OCI-LY3 (cell line): ENCODE measurements around the gene PTPRCAP.

Experiments used
- H2AFZ ChIP-seq: fragments of 200-600, 300-600 bp; shearing (Covaris generic); 2 replicates; pipeline ENCODE4 v1.6.0; 2014; ENCODE audit warnings: antibody characterized with exemption, low read depth, low read length
- H3K27ac ChIP-seq: fragments of 200-600, 300-600 bp; sonication (generic); 2 replicates; pipeline ENCODE4 v1.5.1; 2014; ENCODE audit warnings: mild to moderate bottlenecking, low read length, moderate library complexity, mixed read lengths
- H3K27me3 ChIP-seq: fragments of 200-600, 300-600 bp; sonication (generic); 2 replicates; pipeline ENCODE4 v1.6.1; 2014; ENCODE audit warnings: low read depth, low read length, mixed read lengths
- H3K36me3 ChIP-seq: fragments of 200-600, 300-600 bp; sonication (generic); replicated peaks from 2 replicates; pipeline ENCODE3; 2014; ENCODE audit warnings: low read depth, low read length, mixed read lengths
- H3K4me1 ChIP-seq: fragments of 300-600, 200-600 bp; sonication (generic); 2 replicates; pipeline ENCODE4 v1.6.1; 2014; ENCODE audit warnings: low read length, mixed read lengths
- H3K4me2 ChIP-seq: fragments of 200-600, 300-600 bp; sonication (generic); 2 replicates; pipeline ENCODE4 v1.6.1; 2014; ENCODE audit warnings: low read length, mixed read lengths
- H3K4me3 ChIP-seq: fragments of 300-600, 200-600 bp; sonication (generic); 2 replicates; pipeline ENCODE4 v1.5.1; 2014; ENCODE audit warnings: antibody characterized with exemption, mild to moderate bottlenecking, low read length, moderate library complexity
- H3K79me2 ChIP-seq: fragments of 300-600, 200-600 bp; shearing (Covaris generic); 2 replicates; pipeline ENCODE4 v1.6.1; 2014; ENCODE audit warnings: mild to moderate bottlenecking, low read length, mixed read lengths
- H3K9ac ChIP-seq: fragments of 300-600, 200-600 bp; shearing (Covaris generic); 2 replicates; pipeline ENCODE4 v1.6.0; 2014; ENCODE audit warnings: mild to moderate bottlenecking, low read length, moderate library complexity
- H3K9me3 ChIP-seq: fragments of 200-600, 300-600 bp; shearing (Covaris generic); 2 replicates; pipeline ENCODE4 v1.6.1; 2014; ENCODE audit warnings: low read length, mixed read lengths; ENCODE audit not compliant: insufficient read depth
- H4K20me1 ChIP-seq: fragments of 200-600, 300-600 bp; sonication (generic); 2 replicates; pipeline ENCODE4 v1.6.1; 2016; ENCODE audit warnings: low read length, mixed read lengths; ENCODE audit not compliant: insufficient read depth
- EZH2phosphoT487 ChIP-seq: fragments of 200-600 bp; shearing (Covaris generic); IDR thresholded peaks from 2 replicates; pipeline ENCODE4 v1.6.1; 2018; ENCODE audit warnings: antibody characterized with exemption, mixed run types, low read depth
- TF ChIP-seq, protein P1 (sequence below): fragments of 200-600, 300-600 bp; sonication (generic); IDR thresholded peaks from 2 replicates; pipeline ENCODE4 v1.5.1; 2014; ENCODE audit warnings: antibody characterized with exemption, low read length, low read depth

PTPRCAP gene

DNA sequence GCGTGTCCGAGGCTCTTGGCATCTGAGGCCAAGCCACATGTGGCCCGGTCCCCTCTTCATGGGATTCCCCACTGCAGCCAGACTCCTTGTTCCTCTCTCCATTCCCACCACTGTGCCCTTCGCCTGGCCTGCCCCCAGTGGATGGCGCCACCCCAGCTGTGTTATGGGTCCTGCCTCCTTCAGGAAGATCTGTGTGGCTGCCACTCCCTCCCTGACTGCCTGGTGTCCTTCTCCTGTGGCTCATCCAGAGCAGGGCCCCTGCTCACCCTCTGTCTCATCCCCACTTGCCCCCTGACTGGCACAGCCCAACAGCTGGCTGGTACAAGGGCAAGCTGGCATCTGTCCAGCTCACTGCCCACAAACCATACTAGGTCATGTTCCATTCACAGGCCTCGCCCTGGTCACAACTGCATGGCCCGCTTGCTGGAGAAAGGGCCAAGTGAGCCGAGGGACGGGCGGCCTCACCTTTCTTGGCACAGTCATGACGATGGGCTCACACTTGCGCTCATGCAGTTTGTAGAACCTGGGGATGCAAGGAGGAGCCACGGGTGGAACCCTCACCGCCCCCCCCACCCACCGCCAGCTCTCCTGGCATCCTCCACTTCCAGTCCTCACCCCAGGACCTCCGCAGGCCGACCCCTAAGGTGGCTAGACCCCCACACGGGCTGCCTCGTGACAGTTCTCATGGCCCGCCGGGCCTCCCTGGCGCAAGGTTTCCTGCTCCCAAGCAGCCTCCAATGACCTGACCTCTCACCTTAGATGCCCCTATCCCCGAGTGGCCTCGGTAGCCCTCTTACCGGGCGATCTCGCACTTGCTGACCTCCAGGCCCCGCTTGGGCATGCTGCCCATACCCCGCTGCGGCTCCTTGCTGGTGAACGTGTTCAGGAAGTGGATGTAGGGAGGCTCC lies 2.1 kb upstream of the PTPRCAP start:
- Histone ChIP-seq H3K9ac (peak overlapping the region; percentile 99; the same call in 1 of the 2 replicates), H3K9me3 (no peaks in the 10 kb centered on the region), H3K27me3 (no peaks in the 10 kb centered on the region), H3K27ac (peak overlapping the region; percentile 96), H3K4me2 (peak overlapping the region; percentile 99), H3K79me2 (peaks cover 43% of the 10 kb centered on the region), H3K36me3 (peaks cover 23% of the 10 kb centered on the region), H2AFZ (no peak overlapping the region), H3K4me3 (peak overlapping the region; percentile 83), H3K4me1 (peaks cover 56% of the 10 kb centered on the region), H4K20me1 (no peaks in the 10 kb centered on the region)
- TF ChIP-seq, protein P1, sequence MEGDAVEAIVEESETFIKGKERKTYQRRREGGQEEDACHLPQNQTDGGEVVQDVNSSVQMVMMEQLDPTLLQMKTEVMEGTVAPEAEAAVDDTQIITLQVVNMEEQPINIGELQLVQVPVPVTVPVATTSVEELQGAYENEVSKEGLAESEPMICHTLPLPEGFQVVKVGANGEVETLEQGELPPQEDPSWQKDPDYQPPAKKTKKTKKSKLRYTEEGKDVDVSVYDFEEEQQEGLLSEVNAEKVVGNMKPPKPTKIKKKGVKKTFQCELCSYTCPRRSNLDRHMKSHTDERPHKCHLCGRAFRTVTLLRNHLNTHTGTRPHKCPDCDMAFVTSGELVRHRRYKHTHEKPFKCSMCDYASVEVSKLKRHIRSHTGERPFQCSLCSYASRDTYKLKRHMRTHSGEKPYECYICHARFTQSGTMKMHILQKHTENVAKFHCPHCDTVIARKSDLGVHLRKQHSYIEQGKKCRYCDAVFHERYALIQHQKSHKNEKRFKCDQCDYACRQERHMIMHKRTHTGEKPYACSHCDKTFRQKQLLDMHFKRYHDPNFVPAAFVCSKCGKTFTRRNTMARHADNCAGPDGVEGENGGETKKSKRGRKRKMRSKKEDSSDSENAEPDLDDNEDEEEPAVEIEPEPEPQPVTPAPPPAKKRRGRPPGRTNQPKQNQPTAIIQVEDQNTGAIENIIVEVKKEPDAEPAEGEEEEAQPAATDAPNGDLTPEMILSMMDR, result peak; percentile 55
- no peak for TF ChIP-seq EZH2phosphoT487

DNA sequence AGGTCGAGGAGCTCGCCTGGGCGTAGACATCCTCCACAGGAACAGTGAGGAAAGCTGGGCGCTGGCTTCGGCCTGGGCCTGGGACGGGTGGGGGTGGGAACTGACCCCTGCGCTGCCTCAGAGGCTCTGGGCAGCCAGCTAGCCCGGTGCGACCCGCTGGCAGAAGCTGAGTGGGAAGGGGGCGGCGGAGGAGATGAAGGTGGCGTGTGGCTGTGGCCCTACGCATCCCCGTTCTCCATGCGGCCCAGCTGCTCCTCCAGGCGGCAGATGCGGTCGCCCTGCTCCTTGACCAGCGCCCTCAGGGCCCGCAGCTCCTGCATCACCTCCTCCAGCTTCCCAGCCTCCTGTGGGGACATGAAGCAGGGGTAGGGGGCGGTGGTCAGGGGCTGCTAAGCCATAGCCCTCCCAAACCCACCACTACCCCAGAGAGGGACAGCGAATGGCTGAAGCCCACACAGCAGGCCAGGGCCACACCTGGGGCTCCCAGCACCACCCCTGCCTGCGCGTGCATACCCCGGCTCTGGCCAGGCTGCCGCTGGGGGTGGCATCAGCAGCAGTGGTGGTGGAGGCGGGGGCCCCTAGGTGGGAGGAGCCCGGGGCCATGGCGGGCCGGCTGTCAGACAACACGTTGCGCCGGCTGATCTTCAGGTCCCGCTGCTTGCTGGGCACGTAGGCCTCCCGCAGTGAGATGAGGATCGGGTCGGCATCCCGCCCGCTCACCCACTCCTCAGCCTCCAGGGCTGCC lies 848 bp upstream of the PTPRCAP start:
- peaks cover 34% of the 10 kb centered on the region for H3K36me3 ChIP-seq
- peak overlapping the region; percentile 99 for H3K9ac ChIP-seq
- no peaks in the 10 kb centered on the region for H4K20me1 ChIP-seq
- no peaks in the 10 kb centered on the region for H3K27me3 ChIP-seq
- TF ChIP-seq, protein P1, result peak; percentile 22
- TF ChIP-seq EZH2phosphoT487, result no peak
- H3K4me3 ChIP-seq, result peak overlapping the region; percentile 83
- no peaks in the 10 kb centered on the region for H3K9me3 ChIP-seq
- peak overlapping the region; percentile 99 for H3K4me2 ChIP-seq
- H2AFZ ChIP-seq, result no peak overlapping the region
- peak overlapping the region; percentile 96 for H3K27ac ChIP-seq
- H3K4me1 ChIP-seq, result peaks cover 62% of the 10 kb centered on the region
- H3K79me2 ChIP-seq, result peaks cover 48% of the 10 kb centered on the region

DNA sequence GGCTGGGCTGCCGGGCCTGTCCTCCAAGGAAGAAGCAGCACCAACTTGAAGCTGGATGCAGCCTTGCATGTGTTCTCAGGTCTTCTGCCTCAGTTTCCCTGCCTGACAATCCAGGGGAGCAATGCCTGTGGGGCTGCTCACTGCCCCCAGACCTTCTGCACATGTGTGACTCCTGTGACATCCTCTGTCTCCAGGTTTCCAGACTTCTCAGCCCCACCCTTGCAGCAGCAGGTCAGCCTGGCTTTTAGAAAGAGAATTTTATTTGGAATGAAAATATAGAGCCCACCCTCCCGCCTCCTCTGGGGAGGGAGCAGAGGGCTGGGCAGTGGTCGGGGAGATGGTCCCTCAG lies 301 bp upstream of the PTPRCAP start:
- Histone ChIP-seq H3K27ac (peak overlapping the region; percentile 96), H3K4me3 (peak overlapping the region; percentile 83), H3K9ac (peak overlapping the region; percentile 99), H3K36me3 (peaks cover 39% of the 10 kb centered on the region), H4K20me1 (no peaks in the 10 kb centered on the region), H2AFZ (no peak overlapping the region), H3K9me3 (no peaks in the 10 kb centered on the region), H3K79me2 (peaks cover 48% of the 10 kb centered on the region), H3K4me2 (peak overlapping the region; percentile 99), H3K4me1 (peaks cover 60% of the 10 kb centered on the region), H3K27me3 (no peaks in the 10 kb centered on the region)
- TF ChIP-seq EZH2phosphoT487, result no peak
- TF ChIP-seq, protein P1, result no peak
